Measurements from ENCODE around the gene NUP214. TPM values are rescaled to one million over a fixed set of nuclear protein-coding genes. Genes with fewer than 3 reads are reported as not detected.

NUP214 gene
- total RNA-seq, 1 donor from 2014 or later = 62.2 TPM

- no peaks in the 10 kb centered on the region for H3K27me3 Mint-ChIP-seq
- peaks cover 25% of the 10 kb centered on the region for H3K36me3 Mint-ChIP-seq (ENCODE audit: insufficient read depth)
- H3K4me3 Mint-ChIP-seq (ENCODE audit: low read depth) = no peak overlapping the region
- H3K9me3 Mint-ChIP-seq (ENCODE audit: low read depth) = no peaks in the 10 kb centered on the region
- no peaks in the 10 kb centered on the region for H3K4me1 Mint-ChIP-seq (ENCODE audit: low read depth)
- DNase-seq (ENCODE audit: low spot score, unreplicated experiment) = no peak
- TF ChIP-seq CTCF (IDR thresholded peaks at IDR 0.05; ENCODE audit: unreplicated experiment) = no peak
- H3K27ac Mint-ChIP-seq = no peak overlapping the region
Measured at GRCh38 chr9:131194762-131195161, 69.4 kb downstream of the NUP214 start.

DNA sequence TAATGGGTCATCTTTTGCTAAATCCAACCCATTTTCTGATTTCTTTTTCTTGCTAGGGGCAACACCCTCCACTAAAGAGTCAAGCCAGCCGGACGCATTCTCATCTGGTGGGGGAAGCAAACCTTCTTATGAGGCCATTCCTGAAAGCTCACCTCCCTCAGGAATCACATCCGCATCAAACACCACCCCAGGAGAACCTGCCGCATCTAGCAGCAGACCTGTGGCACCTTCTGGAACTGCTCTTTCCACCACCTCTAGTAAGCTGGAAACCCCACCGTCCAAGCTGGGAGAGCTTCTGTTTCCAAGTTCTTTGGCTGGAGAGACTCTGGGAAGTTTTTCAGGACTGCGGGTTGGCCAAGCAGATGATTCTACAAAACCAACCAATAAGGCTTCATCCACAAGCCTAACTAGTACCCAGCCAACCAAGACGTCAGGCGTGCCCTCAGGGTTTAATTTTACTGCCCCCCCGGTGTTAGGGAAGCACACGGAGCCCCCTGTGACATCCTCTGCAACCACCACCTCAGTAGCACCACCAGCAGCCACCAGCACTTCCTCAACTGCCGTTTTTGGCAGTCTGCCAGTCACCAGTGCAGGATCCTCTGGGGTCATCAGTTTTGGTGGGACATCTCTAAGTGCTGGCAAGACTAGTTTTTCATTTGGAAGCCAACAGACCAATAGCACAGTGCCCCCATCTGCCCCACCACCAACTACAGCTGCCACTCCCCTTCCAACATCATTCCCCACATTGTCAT, 72.0 kb downstream of the NUP214 start:
- H3K4me3 Mint-ChIP-seq (ENCODE audit: low read depth) = no peak overlapping the region
- no peaks in the 10 kb centered on the region for H3K9me3 Mint-ChIP-seq (ENCODE audit: low read depth)
- no peak overlapping the region for H3K27ac Mint-ChIP-seq
- H3K36me3 Mint-ChIP-seq (ENCODE audit: insufficient read depth) = peaks cover 28% of the 10 kb centered on the region
- no peaks in the 10 kb centered on the region for H3K27me3 Mint-ChIP-seq
- no peak for DNase-seq (ENCODE audit: low spot score, unreplicated experiment)
- no peaks in the 10 kb centered on the region for H3K4me1 Mint-ChIP-seq (ENCODE audit: low read depth)
- TF ChIP-seq CTCF (IDR thresholded peaks at IDR 0.05; ENCODE audit: unreplicated experiment) = no peak

DNA sequence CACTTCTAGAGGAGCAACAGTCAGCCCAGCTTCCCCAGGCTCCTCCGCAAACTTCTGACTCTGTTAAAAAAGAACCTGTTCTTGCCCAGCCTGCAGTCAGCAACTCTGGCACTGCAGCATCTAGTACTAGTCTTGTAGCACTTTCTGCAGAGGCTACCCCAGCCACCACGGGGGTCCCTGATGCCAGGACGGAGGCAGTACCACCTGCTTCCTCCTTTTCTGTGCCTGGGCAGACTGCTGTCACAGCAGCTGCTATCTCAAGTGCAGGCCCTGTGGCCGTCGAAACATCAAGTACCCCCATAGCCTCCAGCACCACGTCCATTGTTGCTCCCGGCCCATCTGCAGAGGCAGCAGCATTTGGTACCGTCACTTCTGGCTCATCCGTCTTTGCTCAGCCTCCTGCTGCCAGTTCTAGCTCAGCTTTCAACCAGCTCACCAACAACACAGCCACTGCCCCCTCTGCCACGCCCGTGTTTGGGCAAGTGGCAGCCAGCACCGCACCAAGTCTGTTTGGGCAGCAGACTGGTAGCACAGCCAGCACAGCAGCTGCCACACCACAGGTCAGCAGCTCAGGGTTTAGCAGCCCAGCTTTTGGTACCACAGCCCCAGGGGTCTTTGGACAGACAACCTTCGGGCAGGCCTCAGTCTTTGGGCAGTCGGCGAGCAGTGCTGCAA, 72.8 kb downstream of the NUP214 start:
- Mint-ChIP-seq H3K4me3 (ENCODE audit: low read depth) (no peak overlapping the region), H3K27ac (no peak overlapping the region), H3K4me1 (ENCODE audit: low read depth) (no peaks in the 10 kb centered on the region), H3K27me3 (no peaks in the 10 kb centered on the region), H3K9me3 (ENCODE audit: low read depth) (no peaks in the 10 kb centered on the region), H3K36me3 (ENCODE audit: insufficient read depth) (peaks cover 26% of the 10 kb centered on the region)
- TF ChIP-seq CTCF (IDR thresholded peaks at IDR 0.05; ENCODE audit: unreplicated experiment) = no peak
- no peak for DNase-seq (ENCODE audit: low spot score, unreplicated experiment)

- no peak overlapping the region for H3K27ac Mint-ChIP-seq
- no peaks in the 10 kb centered on the region for H3K27me3 Mint-ChIP-seq
- H3K4me3 Mint-ChIP-seq (ENCODE audit: low read depth) = no peak overlapping the region
- peaks cover 20% of the 10 kb centered on the region for H3K36me3 Mint-ChIP-seq (ENCODE audit: insufficient read depth)
- H3K4me1 Mint-ChIP-seq (ENCODE audit: low read depth) = no peaks in the 10 kb centered on the region
- H3K9me3 Mint-ChIP-seq (ENCODE audit: low read depth) = no peaks in the 10 kb centered on the region
- no peak for TF ChIP-seq CTCF (IDR thresholded peaks at IDR 0.05; ENCODE audit: unreplicated experiment)
- no peak for DNase-seq (ENCODE audit: low spot score, unreplicated experiment)
Measured at GRCh38 chr9:131201856-131202255, 76.5 kb downstream of the NUP214 start.

- no peaks in the 10 kb centered on the region for H3K9me3 Mint-ChIP-seq (ENCODE audit: low read depth)
- H3K4me1 Mint-ChIP-seq (ENCODE audit: low read depth) = no peaks in the 10 kb centered on the region
- DNase-seq (ENCODE audit: low spot score, unreplicated experiment) = no peak
- H3K36me3 Mint-ChIP-seq (ENCODE audit: insufficient read depth) = peaks cover 25% of the 10 kb centered on the region
- H3K27me3 Mint-ChIP-seq = no peaks in the 10 kb centered on the region
- no peak overlapping the region for H3K27ac Mint-ChIP-seq
- no peak overlapping the region for H3K4me3 Mint-ChIP-seq (ENCODE audit: low read depth)
- TF ChIP-seq CTCF (IDR thresholded peaks at IDR 0.05; ENCODE audit: unreplicated experiment) = no peak
Measured at GRCh38 chr9:131203431-131204218, 78.2 kb downstream of the NUP214 start.

Data from progenitor cell of endocrine pancreas (in vitro differentiated cells).